Measurements from ENCODE around the gene MDP1. TPM values are rescaled to one million over a fixed set of nuclear protein-coding genes. Genes with fewer than 3 reads are reported as not detected.
A peak's percentile ranks its signal among the peaks of the same experiment; 100 is the strongest.

Gene MDP1
- total RNA-seq, 2 donors from 2014 or later, result 2.0 to 18.9 TPM

GRCh38 chr14:24237463-24237955, 21.6 kb upstream of the MDP1 start:
- Histone ChIP-seq H3K36me3 (replicated peaks in 1 of 2; ENCODE audit: insufficient read depth in 1 of 2, low read depth in 2 of 2) (peaks cover 6 to 27% of the 10 kb centered on the region in 2 donors), H3K4me1 (peaks cover 55% of the 10 kb centered on the region), H3K4me3 (no peak overlapping the region), H3K27me3 (no peaks in the 10 kb centered on the region), H3K9me3 (no peaks in the 10 kb centered on the region), H3K27ac (no peak overlapping the region)
- DNase-seq, result no peak
- intact Hi-C loops (cut with DNase I), result no loop called here
- 89 to 93% methylated on average over 2 of the region's 2 CpGs for WGBS, 2 donors
- TF ChIP-seq POLR2A (IDR thresholded peaks at IDR 0.05), result no peak
- TF ChIP-seq CTCF (IDR thresholded peaks at IDR 0.05), result no peak
- no peak for ATAC-seq

GRCh38 chr14:24236689-24237462, 21.0 kb upstream of the MDP1 start:
- no peak overlapping the region for H3K27ac ChIP-seq
- ATAC-seq (no peak), DNase-seq (peak in 1 of 4 donors; percentile 4)
- H3K36me3 ChIP-seq (replicated peaks in 1 of 2; ENCODE audit: insufficient read depth in 1 of 2, low read depth in 2 of 2), result peaks cover 6 to 27% of the 10 kb centered on the region in 2 donors
- intact Hi-C loops (cut with DNase I), result no loop called here
- H3K4me3 ChIP-seq, result no peak overlapping the region
- H3K4me1 ChIP-seq, result peaks cover 55% of the 10 kb centered on the region
- no peaks in the 10 kb centered on the region for H3K27me3 ChIP-seq
- H3K9me3 ChIP-seq, result no peaks in the 10 kb centered on the region
- 89 to 92% methylated on average over 3 to 6 of the region's 6 CpGs for WGBS, 2 donors
- no peak for TF ChIP-seq POLR2A (IDR thresholded peaks at IDR 0.05)
- no peak for TF ChIP-seq CTCF (IDR thresholded peaks at IDR 0.05)

GRCh38 chr14:24235804-24236688, 20.2 kb upstream of the MDP1 start:
- 81 to 84% methylated on average over 5 of the region's 5 CpGs for WGBS, 2 donors
- no peak overlapping the region for H3K27ac ChIP-seq

More at GRCh38 chr14:24235804-24236688, 20.2 kb upstream of the MDP1 start:
- Histone ChIP-seq H3K27me3 (no peaks in the 10 kb centered on the region), H3K4me1 (peaks cover 55% of the 10 kb centered on the region), H3K36me3 (replicated peaks in 1 of 2; ENCODE audit: insufficient read depth in 1 of 2, low read depth in 2 of 2) (peaks cover 6 to 27% of the 10 kb centered on the region in 2 donors), H3K4me3 (no peak overlapping the region), H3K9me3 (no peaks in the 10 kb centered on the region)
- no peak for TF ChIP-seq CTCF (IDR thresholded peaks at IDR 0.05)
- intact Hi-C loops (cut with DNase I), result no loop called here
- ATAC-seq (no peak), DNase-seq (peak in 1 of 4 donors; percentile 3)

Measured in body of pancreas (tissue), 4 donors.